WERI-Rb-1 (cell line): ENCODE results near the gene NOX3.
"Not testable (repeated sequence)": the region's sequence is repeated elsewhere in the genome, so short reads cannot be mapped to it uniquely, and the experiment has no call there.

Source experiments
- DNase-seq: peaks from one replicate; pipeline ENCODE4 v3.0.0-alpha.2; 2020
- H3K27ac ChIP-seq: fragments of 250-450 bp; sonication (Bioruptor Pico); 2 replicates; pipeline ENCODE4 v1.5.1; 2020; ENCODE audit warnings: mild to moderate bottlenecking, moderate library complexity
- H3K27me3 ChIP-seq: fragments of 250-450 bp; sonication (Bioruptor Pico); 2 replicates; pipeline ENCODE4 v1.5.1; 2021; ENCODE audit warnings: mild to moderate bottlenecking, low read depth, moderate library complexity; ENCODE audit not compliant: insufficient read depth, severe bottlenecking
- H3K36me3 ChIP-seq: fragments of 250-450 bp; sonication (Bioruptor Pico); 2 replicates; pipeline ENCODE4 v1.5.1; 2020; ENCODE audit warnings: mild to moderate bottlenecking, moderate library complexity
- H3K4me3 ChIP-seq: 2 replicates; pipeline ENCODE4 v1.5.1; 2011; ENCODE audit warnings: low read depth, mild to moderate bottlenecking, control low read depth, low read length
- H3K9me3 ChIP-seq: fragments of 250-450 bp; sonication (Bioruptor Pico); 2 replicates; pipeline ENCODE4 v1.5.1; 2021; ENCODE audit warnings: mild to moderate bottlenecking, moderate library complexity; ENCODE audit not compliant: severe bottlenecking
- TF ChIP-seq, protein P1 (sequence below): IDR thresholded peaks from 2 replicates; pipeline ENCODE4 v1.5.1; 2011; ENCODE audit warnings: low read depth, mild to moderate bottlenecking, control low read depth, inconsistent platforms, low read length

NOX3 gene

DNA sequence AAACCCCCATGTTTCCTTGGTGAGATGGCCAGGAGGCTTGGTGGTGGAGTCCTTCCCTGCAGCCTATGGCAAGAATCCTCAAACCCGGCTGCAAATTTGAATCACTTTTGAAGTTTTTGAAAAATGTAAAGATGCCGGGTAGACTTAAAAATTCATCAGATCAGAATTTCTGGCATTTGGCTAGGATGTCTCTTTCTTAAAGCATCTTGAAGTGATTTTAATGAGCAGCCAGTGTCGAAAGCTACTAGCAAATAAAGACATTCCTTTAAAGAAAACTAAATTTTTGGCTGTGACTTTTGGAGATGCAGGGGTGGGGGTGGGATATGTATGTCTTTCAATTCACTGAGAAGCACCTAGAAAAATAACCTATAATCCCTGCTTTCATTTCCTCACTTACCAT, 25.6 kb upstream of the NOX3 start:
- Histone ChIP-seq H3K4me3 (no peak overlapping the region), H3K9me3 (no peaks in the 10 kb centered on the region)
- TF ChIP-seq, protein P1, sequence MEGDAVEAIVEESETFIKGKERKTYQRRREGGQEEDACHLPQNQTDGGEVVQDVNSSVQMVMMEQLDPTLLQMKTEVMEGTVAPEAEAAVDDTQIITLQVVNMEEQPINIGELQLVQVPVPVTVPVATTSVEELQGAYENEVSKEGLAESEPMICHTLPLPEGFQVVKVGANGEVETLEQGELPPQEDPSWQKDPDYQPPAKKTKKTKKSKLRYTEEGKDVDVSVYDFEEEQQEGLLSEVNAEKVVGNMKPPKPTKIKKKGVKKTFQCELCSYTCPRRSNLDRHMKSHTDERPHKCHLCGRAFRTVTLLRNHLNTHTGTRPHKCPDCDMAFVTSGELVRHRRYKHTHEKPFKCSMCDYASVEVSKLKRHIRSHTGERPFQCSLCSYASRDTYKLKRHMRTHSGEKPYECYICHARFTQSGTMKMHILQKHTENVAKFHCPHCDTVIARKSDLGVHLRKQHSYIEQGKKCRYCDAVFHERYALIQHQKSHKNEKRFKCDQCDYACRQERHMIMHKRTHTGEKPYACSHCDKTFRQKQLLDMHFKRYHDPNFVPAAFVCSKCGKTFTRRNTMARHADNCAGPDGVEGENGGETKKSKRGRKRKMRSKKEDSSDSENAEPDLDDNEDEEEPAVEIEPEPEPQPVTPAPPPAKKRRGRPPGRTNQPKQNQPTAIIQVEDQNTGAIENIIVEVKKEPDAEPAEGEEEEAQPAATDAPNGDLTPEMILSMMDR, result no peak

DNA sequence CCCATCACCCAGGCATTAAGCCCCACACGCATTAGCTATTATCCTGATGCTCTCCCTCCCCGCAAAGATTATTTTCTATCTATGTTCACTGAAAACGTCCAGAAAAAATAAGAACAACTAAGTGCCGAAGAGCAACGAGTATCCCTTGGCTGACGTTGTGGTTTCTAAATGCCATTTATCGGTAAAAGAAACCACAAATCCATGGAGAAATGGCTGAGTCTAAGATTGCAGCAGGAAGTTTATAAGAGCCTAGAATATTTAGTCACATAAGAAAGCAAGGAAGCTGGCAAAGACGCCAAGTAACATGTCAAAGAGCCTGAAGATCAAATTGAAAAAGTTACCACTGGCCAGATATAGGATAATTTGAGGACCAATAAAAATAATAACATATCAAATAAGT, 18.1 kb upstream of the NOX3 start:
- TF ChIP-seq, protein P1, result no peak
- Histone ChIP-seq H3K27me3 (no peaks in the 10 kb centered on the region), H3K4me3 (no peak overlapping the region), H3K27ac (no peak overlapping the region), H3K36me3 (no peaks in the 10 kb centered on the region), H3K9me3 (no peaks in the 10 kb centered on the region)
- DNase-seq, result no peak

More for the DNA sequence above, 25.6 kb upstream of the NOX3 start:
- no peak for DNase-seq
- Histone ChIP-seq H3K36me3 (no peaks in the 10 kb centered on the region), H3K27ac (no peak overlapping the region), H3K27me3 (no peaks in the 10 kb centered on the region)

DNA sequence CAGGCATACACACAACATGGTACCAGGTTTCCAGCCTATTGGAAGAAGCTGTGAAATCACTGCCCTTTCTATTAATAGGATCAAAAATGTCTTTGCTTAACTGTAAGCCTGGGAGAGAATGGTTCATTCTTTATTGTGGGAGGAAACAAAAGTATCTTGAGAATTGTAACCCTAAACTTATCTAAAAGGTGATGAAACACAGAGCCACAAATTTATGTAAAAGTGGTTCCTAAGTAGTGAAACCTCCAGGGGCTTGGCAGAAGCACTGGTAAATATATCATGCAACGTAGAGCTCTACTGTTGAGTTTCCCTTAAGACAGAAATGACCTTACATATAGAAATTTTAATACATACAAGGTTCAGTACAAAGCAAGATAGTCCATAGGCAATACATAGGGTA, 17.2 kb upstream of the NOX3 start:
- no peak overlapping the region for H3K4me3 ChIP-seq
- TF ChIP-seq, protein P1, result no peak
- no peak for DNase-seq
- no peaks in the 10 kb centered on the region for H3K27me3 ChIP-seq
- no peaks in the 10 kb centered on the region for H3K9me3 ChIP-seq
- no peak overlapping the region for H3K27ac ChIP-seq
- H3K36me3 ChIP-seq, result no peaks in the 10 kb centered on the region

DNA sequence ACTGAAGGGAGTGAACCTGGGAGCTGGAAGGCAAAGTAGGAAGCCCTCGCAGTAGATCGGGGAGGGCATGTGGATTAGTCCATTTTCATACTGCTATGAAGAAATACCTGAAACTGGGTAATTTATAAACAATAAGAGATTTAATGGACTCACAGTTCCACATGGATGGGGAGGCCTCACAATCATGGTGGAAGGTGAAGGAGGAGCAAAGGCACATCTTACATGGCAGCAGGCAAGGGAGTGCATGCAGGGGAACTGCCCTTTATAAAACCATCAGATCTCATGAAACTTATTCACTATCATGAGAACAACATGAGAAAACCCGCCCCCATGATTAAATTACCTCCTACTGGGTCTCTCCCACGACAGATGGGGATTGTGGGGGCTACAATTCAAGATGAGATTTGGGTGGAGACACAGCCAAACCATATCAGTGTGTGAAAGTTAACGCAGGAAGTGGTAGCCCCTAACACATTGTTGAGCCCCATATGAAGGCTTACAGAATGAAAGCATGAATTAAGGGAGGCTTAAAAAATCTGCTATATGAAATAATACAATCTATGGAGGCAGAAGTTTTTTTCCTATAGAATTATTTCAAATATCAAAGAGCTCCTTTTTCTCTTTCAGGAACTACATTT, 15.5 kb upstream of the NOX3 start:
- H3K9me3 ChIP-seq, DNase-seq, H3K4me3 ChIP-seq, H3K36me3 ChIP-seq, H3K27ac ChIP-seq, H3K27me3 ChIP-seq: not testable (repeated sequence)

DNA sequence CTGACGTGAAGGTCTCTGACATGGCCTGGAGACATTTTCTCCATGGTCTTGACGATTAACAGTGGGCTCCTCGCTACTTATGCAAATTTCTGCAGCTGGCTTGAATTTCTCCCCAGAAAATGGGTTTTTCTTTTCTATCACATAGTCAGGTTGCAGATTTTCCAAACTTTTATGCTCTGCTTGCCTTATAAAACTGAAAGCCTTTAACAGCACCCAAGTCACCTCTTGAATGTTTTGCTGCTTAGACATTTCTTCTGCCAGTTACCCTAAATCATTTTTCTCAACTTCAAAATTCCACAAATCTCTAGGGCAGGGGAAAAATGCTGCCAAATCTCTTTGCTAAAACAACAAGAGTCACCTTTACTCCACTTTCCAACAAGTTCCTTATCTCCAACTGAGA, 12.9 kb upstream of the NOX3 start:
- H3K27me3 ChIP-seq, DNase-seq, H3K9me3 ChIP-seq, H3K27ac ChIP-seq, H3K4me3 ChIP-seq, H3K36me3 ChIP-seq: not testable (repeated sequence)

DNA sequence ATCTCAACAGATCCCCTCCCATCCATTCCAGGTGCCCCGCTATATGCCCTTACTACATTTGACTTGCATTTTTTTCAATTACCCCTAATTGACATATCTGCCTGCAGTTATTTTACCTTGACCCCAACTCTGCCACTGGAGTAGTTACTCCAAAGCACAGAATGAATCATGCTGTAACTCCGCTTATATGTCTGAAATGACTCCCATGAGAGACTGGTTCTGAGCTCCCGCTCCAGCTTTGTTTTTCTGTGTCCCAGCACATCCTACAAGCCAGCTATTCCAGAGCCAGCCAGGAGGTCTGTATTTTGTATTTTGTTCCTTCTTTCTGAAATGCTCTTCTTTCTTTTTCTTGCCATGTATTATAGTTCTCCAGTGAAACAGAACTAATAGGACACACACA, 10.9 kb upstream of the NOX3 start:
- no peak for DNase-seq
- TF ChIP-seq, protein P1, result no peak

DNA sequence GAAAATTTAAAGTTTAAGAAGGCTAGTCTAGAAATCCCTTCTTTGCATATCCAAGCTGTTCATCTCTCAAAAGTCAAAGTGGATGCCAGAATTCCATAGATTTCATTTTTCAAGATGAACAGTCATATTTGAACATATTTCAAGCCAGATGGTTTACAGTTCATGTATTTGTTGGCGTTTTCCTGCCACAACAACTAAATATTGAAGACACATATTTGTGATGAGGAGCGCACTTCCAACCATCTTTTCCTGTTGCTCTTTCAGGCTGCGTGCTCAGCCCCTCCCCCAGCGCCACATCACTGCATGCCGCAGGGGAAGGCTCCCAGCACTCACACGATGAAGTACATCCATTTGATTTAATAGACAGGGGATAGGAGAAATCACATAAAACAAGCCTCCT, 5.9 kb upstream of the NOX3 start:
- Histone ChIP-seq H3K36me3 (no peaks in the 10 kb centered on the region), H3K27me3 (no peaks in the 10 kb centered on the region), H3K9me3 (no peaks in the 10 kb centered on the region), H3K4me3 (no peak overlapping the region), H3K27ac (no peak overlapping the region)
- TF ChIP-seq, protein P1, result no peak
- DNase-seq, result no peak

More for the DNA sequence above, 10.9 kb upstream of the NOX3 start:
- Histone ChIP-seq H3K36me3 (no peaks in the 10 kb centered on the region), H3K4me3 (no peak overlapping the region), H3K27ac (no peak overlapping the region), H3K9me3 (no peaks in the 10 kb centered on the region), H3K27me3 (no peaks in the 10 kb centered on the region)
